Stimulated activated CD8-positive, alpha-beta memory T cell treated with anti-CD3 and anti-CD28 coated beads, Interleukin-2, amount 100 ng/mL, for 1 hour (primary cell): ENCODE data around the gene RGS3.

Experiments
- DNase-seq, 2 donors: peaks; one replicate each; pipeline ENCODE4 v3.0.0-alpha.2; 2020; ENCODE audit warnings: low read depth in 2 of 2

RGS3 gene

GRCh38 chr9:113619491-113620376 is 156.2 kb downstream of the RGS3 start:
- DNase-seq: no peak

GRCh38 chr9:113620377-113621161 is 157.0 kb downstream of the RGS3 start:
- DNase-seq: no peak

GRCh38 chr9:113621309-113621791 is 157.8 kb downstream of the RGS3 start:
- DNase-seq: no peak

- DNase-seq: no peak
Measured at GRCh38 chr9:113621980-113622379, 158.5 kb downstream of the RGS3 start.

GRCh38 chr9:113622600-113623400 is 159.3 kb downstream of the RGS3 start:
- DNase-seq: no peak

- no peak for DNase-seq
Measured at GRCh38 chr9:113623851-113624485, 160.4 kb downstream of the RGS3 start.

GRCh38 chr9:113624721-113625120 is 161.2 kb downstream of the RGS3 start:
- DNase-seq: no peak

- DNase-seq: no peak
Measured at GRCh38 chr9:113625486-113625885, 162.0 kb downstream of the RGS3 start.

- no peak for DNase-seq
Measured at GRCh38 chr9:113626735-113627495, 163.4 kb downstream of the RGS3 start.

- DNase-seq: no peak
Measured at GRCh38 chr9:113628621-113629020, 165.1 kb downstream of the RGS3 start.

GRCh38 chr9:113630386-113631136 is 167.0 kb downstream of the RGS3 start:
- no peak for DNase-seq

- no peak for DNase-seq
Measured at GRCh38 chr9:113631137-113631765, 167.7 kb downstream of the RGS3 start.

GRCh38 chr9:113631871-113632665 is 168.5 kb downstream of the RGS3 start:
- DNase-seq: no peak

GRCh38 chr9:113632776-113633590 is 169.5 kb downstream of the RGS3 start:
- DNase-seq: no peak

GRCh38 chr9:113633782-113634595 is 170.5 kb downstream of the RGS3 start:
- DNase-seq: no peak

GRCh38 chr9:113634596-113635515 is 171.3 kb downstream of the RGS3 start:
- DNase-seq: no peak
